Subcutaneous adipose tissue (tissue), 4 donors: ENCODE data around the gene GATAD2B. TPM values are rescaled to one million over a fixed set of nuclear protein-coding genes. Genes with fewer than 3 reads are reported as not detected.

Experiments
- total RNA-seq, 4 donors: library from RNA; depleted of rRNA; stranded (reverse); fragments of >200 nt; gene quantifications; one replicate each; pipeline ENCODE4 v1.1.0, GENCODE V29; 2016
- TF ChIP-seq, protein P1 (sequence below): fragments of 450-650 bp; IDR thresholded peaks from one replicate; pipeline ENCODE4 v1.5.1; 2016; ENCODE audit warnings: low read depth, mild to moderate bottlenecking, control low read depth, antibody characterized with exemption, moderate library complexity

GATAD2B gene
- total RNA-seq, 4 donors from 2014 or later = 14.3 to 22.3 (median 18.1) TPM

DNA sequence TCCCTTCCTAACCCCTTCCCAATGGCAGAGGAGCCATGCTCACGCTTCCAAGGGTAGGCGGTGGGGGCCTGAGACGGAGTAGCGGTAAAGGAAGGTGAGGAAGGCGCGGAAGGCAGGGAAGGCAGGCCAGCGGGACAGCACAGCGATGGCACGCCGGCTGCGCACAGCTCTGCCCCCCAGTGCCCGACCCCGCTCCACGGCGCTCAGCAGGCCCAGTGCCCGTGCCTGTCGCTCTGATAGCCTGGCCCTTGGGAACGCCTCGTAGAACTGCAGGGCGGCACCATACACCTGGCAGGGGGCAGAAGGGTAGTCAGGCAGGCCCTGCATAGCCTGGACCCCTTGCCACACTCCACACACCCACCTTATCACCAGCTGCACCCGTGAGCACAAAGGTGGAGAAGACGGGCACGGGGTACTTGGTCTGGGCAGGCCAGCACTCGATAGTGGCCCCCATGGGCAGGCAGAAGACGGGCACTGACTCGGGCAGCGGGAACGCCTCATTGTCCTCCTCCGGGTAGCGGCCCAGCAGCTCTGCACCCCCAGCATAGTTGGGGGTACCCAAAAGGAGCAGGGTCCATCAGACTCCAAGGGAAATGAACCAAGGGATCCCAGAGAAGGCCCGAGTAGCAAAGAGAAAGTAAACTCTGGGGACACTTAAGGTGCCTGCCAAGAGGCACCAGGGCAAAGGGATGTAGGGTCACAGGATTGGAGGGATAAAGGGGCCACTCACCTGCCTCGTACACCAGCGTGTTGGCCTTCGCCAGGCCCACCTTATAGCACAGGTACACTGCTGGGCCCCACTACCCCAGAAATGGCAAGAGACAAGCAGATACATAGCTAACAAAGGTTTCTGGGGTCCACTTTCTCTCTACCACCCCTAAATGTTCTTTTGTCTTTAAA is 19.3 kb upstream of the GATAD2B start:
- TF ChIP-seq, protein P1, sequence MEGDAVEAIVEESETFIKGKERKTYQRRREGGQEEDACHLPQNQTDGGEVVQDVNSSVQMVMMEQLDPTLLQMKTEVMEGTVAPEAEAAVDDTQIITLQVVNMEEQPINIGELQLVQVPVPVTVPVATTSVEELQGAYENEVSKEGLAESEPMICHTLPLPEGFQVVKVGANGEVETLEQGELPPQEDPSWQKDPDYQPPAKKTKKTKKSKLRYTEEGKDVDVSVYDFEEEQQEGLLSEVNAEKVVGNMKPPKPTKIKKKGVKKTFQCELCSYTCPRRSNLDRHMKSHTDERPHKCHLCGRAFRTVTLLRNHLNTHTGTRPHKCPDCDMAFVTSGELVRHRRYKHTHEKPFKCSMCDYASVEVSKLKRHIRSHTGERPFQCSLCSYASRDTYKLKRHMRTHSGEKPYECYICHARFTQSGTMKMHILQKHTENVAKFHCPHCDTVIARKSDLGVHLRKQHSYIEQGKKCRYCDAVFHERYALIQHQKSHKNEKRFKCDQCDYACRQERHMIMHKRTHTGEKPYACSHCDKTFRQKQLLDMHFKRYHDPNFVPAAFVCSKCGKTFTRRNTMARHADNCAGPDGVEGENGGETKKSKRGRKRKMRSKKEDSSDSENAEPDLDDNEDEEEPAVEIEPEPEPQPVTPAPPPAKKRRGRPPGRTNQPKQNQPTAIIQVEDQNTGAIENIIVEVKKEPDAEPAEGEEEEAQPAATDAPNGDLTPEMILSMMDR = no peak

DNA sequence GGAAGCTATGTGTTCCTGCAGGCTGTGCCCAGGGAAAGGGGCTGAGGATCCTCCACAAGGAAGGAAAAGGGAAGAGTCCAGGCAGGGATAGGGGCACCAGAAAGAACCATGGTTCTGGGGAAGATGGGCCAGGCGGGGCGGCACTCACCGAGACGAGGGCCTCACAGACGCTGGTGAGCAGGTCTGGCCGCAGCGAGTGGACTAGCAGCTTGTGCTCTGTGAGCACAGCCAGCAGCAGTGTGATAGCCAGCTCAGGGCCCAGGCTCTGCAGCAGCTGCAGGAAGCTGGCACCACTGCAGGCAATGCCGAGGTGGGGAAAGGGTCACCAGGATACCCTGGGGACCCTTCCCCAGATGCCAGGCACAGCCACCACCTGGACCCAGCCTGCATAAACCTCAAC is 18.0 kb upstream of the GATAD2B start:
- TF ChIP-seq, protein P1 = no peak

DNA sequence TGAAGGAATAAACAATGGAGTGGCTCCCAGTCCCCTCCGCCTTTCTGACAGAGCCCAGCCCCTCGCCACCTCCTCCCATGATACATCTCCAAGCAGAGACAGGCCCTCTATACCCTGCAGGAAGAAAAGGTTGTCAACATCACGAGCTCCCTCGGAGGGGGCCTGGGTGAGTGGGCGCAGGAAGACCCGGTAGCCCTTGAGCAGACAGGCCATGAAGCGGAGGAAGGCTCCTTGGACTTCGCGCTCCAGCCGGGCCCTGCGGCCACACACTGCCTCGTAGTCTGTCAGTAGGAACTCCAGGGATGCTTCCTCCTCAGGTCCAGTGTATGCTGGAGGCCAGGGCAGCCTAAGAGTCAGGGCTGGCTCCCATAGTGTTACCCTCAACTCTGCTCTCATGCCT is 16.7 kb upstream of the GATAD2B start:
- TF ChIP-seq, protein P1 = no peak

DNA sequence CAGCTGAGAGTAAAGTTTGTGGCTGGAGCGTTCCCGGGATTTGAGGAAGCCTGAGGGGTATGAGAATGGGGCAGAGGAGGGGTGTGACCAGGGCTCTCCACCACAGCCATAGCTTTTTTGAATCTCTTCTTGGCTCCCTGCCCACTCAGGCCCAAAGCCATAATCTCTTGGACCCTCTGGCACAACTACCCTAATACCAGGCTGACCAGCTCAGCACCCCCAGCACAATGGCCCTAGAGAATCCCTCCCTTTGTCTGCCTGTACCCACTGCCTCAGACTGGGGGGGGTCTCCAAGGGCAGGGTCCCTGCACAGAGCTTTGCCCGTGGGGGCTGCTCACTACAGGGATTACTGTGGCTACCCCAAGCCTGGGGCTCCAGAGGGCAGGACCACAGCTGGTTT is 16.2 kb upstream of the GATAD2B start:
- TF ChIP-seq, protein P1 = no peak

DNA sequence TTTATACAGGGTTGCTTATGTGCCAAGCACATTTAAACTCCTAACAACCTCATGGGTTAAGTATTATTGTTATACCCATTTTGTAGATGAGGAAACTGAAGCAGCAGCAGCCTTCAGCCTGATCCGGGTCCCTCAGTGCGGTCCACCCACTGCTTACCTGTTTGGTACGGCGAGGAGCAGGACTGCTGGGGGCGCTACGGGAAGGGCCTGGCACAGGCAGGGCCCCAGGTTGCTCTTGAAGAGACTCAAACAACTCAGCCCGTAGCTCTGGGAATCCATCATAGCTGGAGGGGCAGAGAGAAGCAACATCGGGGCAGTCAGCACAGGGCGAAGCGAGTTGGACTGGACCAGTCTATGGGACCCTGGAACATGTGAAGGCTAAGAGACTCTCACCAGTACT is 14.6 kb upstream of the GATAD2B start:
- TF ChIP-seq, protein P1 = no peak

DNA sequence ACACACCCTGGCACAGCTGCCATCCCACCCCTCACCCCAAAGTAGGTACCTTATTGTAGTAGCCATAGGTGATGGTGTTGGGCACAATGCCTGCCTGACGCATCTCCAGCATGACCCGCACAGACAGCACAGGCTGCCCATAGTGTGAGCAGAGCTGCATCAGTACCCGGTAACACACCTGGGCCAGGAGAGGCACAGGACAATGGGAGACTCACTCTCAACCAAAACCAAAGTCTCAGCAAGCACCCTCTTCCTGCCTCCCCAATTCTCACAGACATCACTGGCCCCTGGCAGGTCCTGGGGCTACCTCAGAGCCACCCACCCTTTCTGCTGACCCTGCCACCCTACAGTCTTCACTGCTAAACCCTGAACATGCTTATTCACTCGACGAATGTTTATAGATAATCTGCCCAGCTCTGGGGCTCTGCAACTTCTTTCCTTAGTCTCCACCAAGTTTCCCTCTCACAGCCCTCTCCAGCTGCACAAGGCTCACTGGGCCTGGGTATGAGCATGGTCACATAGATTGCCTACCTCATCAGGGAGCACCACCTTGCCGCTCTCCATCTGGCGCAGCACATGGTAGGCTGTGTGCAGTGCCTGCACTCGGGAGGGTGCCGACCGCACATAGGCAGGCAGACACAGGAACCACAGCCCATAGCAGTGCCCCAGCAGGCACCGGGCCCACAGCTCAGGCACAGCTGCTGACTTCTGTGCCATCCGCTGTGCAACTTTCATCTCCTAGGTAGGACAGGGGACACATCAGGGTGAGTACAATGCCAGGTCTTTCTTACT is 13.4 kb upstream of the GATAD2B start:
- TF ChIP-seq, protein P1 = no peak

DNA sequence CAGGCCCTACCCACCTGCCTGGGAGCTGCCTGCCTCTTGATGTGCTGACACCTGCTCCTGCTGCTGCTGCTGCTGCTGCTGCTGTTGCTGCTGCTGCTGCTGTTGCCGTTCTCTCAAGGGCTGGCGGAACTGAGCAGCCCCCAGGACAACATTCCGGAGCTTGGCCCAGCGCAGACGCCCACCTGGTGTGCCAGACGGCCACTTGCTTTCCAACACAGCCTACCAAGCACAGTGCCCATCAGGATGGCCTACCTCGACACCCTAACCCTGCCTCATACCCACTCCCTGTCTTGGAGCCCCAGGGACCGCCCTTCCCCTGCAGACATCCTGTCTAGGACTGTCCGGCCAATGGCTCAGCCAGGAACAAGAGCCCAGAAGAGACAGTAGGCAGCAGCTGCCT is 12.0 kb upstream of the GATAD2B start:
- TF ChIP-seq, protein P1 = no peak
